ENCODE data around the gene DNM2.

- TF ChIP-seq, protein P1, sequence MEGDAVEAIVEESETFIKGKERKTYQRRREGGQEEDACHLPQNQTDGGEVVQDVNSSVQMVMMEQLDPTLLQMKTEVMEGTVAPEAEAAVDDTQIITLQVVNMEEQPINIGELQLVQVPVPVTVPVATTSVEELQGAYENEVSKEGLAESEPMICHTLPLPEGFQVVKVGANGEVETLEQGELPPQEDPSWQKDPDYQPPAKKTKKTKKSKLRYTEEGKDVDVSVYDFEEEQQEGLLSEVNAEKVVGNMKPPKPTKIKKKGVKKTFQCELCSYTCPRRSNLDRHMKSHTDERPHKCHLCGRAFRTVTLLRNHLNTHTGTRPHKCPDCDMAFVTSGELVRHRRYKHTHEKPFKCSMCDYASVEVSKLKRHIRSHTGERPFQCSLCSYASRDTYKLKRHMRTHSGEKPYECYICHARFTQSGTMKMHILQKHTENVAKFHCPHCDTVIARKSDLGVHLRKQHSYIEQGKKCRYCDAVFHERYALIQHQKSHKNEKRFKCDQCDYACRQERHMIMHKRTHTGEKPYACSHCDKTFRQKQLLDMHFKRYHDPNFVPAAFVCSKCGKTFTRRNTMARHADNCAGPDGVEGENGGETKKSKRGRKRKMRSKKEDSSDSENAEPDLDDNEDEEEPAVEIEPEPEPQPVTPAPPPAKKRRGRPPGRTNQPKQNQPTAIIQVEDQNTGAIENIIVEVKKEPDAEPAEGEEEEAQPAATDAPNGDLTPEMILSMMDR (conservative IDR thresholded peaks at IDR 0.05): no peak
- no peak for TF ChIP-seq ZFX (IDR thresholded peaks at IDR 0.05)
Observed at GRCh38 chr19:10763828-10764339, 46.0 kb downstream of the DNM2 start.
